Middle frontal gyrus (tissue), 1 donor: Measurements from ENCODE around the gene ZBTB12.
"Not testable (repeated sequence)": the region's sequence is repeated elsewhere in the genome, so short reads cannot be mapped to it uniquely, and the experiment has no call there.

Source experiments
- DNase-seq: peaks from one replicate; pipeline ENCODE4 v3.0.0-alpha.2; 2015; ENCODE audit warnings: low spot score; ENCODE audit errors: extremely low spot score

The ZBTB12 gene

GRCh38 chr6:31876357-31876756 lies 25.5 kb downstream of the ZBTB12 start:
- DNase-seq: no peak

- DNase-seq: no peak
These were observed 26.0 kb downstream of the ZBTB12 start for GRCh38 chr6:31875877-31876276.

GRCh38 chr6:31874836-31875572 lies 26.9 kb downstream of the ZBTB12 start:
- no peak for DNase-seq

- no peak for DNase-seq
These were observed 27.7 kb downstream of the ZBTB12 start for GRCh38 chr6:31874084-31874670.

- DNase-seq: no peak
These were observed 30.7 kb downstream of the ZBTB12 start for GRCh38 chr6:31871046-31871659.

- no peak for DNase-seq
These were observed 31.4 kb downstream of the ZBTB12 start for GRCh38 chr6:31870385-31870921.

GRCh38 chr6:31869343-31869742 lies 32.5 kb downstream of the ZBTB12 start:
- no peak for DNase-seq

GRCh38 chr6:31868658-31868971 lies 33.3 kb downstream of the ZBTB12 start:
- DNase-seq: not testable (repeated sequence)

- DNase-seq: no peak
These were observed 36.4 kb downstream of the ZBTB12 start for GRCh38 chr6:31865205-31866118.

- DNase-seq: no peak
These were observed 37.1 kb downstream of the ZBTB12 start for GRCh38 chr6:31864818-31865204.

GRCh38 chr6:31864123-31864562 lies 37.7 kb downstream of the ZBTB12 start:
- not testable (repeated sequence) for DNase-seq

- DNase-seq: peak; percentile 100
These were observed 39.3 kb downstream of the ZBTB12 start, which contains the start of gene NEU1 for GRCh38 chr6:31862344-31863235. Gene NEU1, minus strand, starts transcription at chr6:31862821. Its CDS starts 45 bp downstream, at chr6:31862776.

GRCh38 chr6:31861919-31862343 lies 40.0 kb downstream of the ZBTB12 start:
- no peak for DNase-seq

- DNase-seq: no peak
These were observed 40.7 kb downstream of the ZBTB12 start for GRCh38 chr6:31861150-31861549.

- no peak for DNase-seq
These were observed 41.5 kb downstream of the ZBTB12 start for GRCh38 chr6:31860349-31860748.

GRCh38 chr6:31859923-31860322 lies 42.0 kb downstream of the ZBTB12 start:
- no peak for DNase-seq

GRCh38 chr6:31858707-31859106 lies 43.2 kb downstream of the ZBTB12 start:
- DNase-seq: no peak

GRCh38 chr6:31857774-31858173 lies 44.1 kb downstream of the ZBTB12 start:
- not testable (repeated sequence) for DNase-seq

- DNase-seq: not testable (repeated sequence)
These were observed 49.7 kb downstream of the ZBTB12 start for GRCh38 chr6:31851980-31852718.

- DNase-seq: no peak
These were observed 50.4 kb downstream of the ZBTB12 start for GRCh38 chr6:31851485-31851832.
